Measurements from ENCODE around the gene SREBF1. TPM values are rescaled to one million over a fixed set of nuclear protein-coding genes. Genes with fewer than 3 reads are reported as not detected.

SREBF1 gene
- total and polyA plus RNA-seq, 2 of the 8 experiments (the other 6 are each of a cell fraction or from before 2014, with no cell fraction given): 28.6 to 70.8 TPM

- H2AFZ ChIP-seq (ENCODE audit: low read length): no peak overlapping the region
- TF ChIP-seq EP300 (IDR thresholded peaks at IDR 0.05; ENCODE audit: borderline replicate concordance in 1 of 2, low read depth in 2 of 2, low read length in 2 of 2) (no peak), MAFK (IDR thresholded peaks at IDR 0.05; ENCODE audit: low read depth, low read length) (no peak), EGR1 (IDR thresholded peaks at IDR 0.05; ENCODE audit: borderline replicate concordance, low read depth, low read length) (no peak), CHD1 (IDR thresholded peaks at IDR 0.05; ENCODE audit: low read depth, low read length) (no peak), KDM4A (IDR thresholded peaks at IDR 0.05; ENCODE audit: low read depth, low read length, severe bottlenecking) (no peak), NRF1 (IDR thresholded peaks at IDR 0.05; ENCODE audit: low read depth, low read length) (no peak), SIX5 (IDR thresholded peaks at IDR 0.05; ENCODE audit: low read depth, low read length) (no peak), SRF (IDR thresholded peaks at IDR 0.05; ENCODE audit: low read depth, low read length) (no peak), POU5F1 (IDR thresholded peaks at IDR 0.05; ENCODE audit: low read depth, low read length) (no peak), KDM1A (IDR thresholded peaks at IDR 0.05; ENCODE audit: borderline replicate concordance, low read length) (no peak), TEAD4 (IDR thresholded peaks at IDR 0.05; ENCODE audit: low read depth, low read length) (no peak), SP2 (IDR thresholded peaks at IDR 0.05; ENCODE audit: low read length) (no peak), TAF1 (IDR thresholded peaks at IDR 0.05; ENCODE audit: low read depth, low read length) (no peak)
- TF ChIP-seq, protein P1, sequence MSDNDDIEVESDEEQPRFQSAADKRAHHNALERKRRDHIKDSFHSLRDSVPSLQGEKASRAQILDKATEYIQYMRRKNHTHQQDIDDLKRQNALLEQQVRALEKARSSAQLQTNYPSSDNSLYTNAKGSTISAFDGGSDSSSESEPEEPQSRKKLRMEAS (IDR thresholded peaks at IDR 0.05): no peak
Measured at GRCh38 chr17:17880577-17881196, 43.9 kb upstream of the SREBF1 start.

More at GRCh38 chr17:17880577-17881196, 43.9 kb upstream of the SREBF1 start:
- H3K36me3 ChIP-seq (ENCODE audit: control insufficient read depth in 2 of 4, insufficient read depth in 4 of 4, low read length in 3 of 4): no peaks in the 10 kb centered on the region
- no peak for DNase-seq (ENCODE audit: low read depth in 1 of 2, low spot score in 2 of 2)
- ChIA-PET CTCF (ENCODE audit: partially characterized antibody) (interaction anchor here (1.0 to 22.5 kb wide), 6 partner anchors 8 to 69 kb away, joined by 3 to 404 read pairs (median 8); no protein-coding TSS in a partner anchor), POLR2A (ENCODE audit: partially characterized antibody) (interaction anchor here (1.3 kb wide), 1 partner anchor 45 kb away, joined by 5 read pairs; no protein-coding TSS in a partner anchor)
- H4K91ac ChIP-seq (replicated peaks; ENCODE audit: insufficient read length, low read length): no peak overlapping the region
- no peak overlapping the region for H3K4ac ChIP-seq (replicated peaks; ENCODE audit: insufficient read length, low read depth, low read length)
- H3K27me3 ChIP-seq (replicated peaks in 1 of 4; ENCODE audit: control insufficient read depth in 3 of 4, extremely low read depth in 1 of 4, insufficient read depth in 3 of 4, low read length in 3 of 4): no peaks in the 10 kb centered on the region; a peak in 1 of 7 replicates
- no peak overlapping the region for H3K14ac ChIP-seq (ENCODE audit: insufficient read length)
- H3K56ac ChIP-seq (replicated peaks; ENCODE audit: insufficient read length, low read depth, low read length): no peak overlapping the region
- no peaks in the 10 kb centered on the region for H3K79me1 ChIP-seq (ENCODE audit: low read depth, low read length)
- H3K18ac ChIP-seq (ENCODE audit: extremely low read depth, low read length): no peak overlapping the region
- no peak overlapping the region for H2BK5ac ChIP-seq (ENCODE audit: low read depth, low read length)
- peaks cover 20 to 41% (median 29%) of the 10 kb centered on the region in 4 experiments for H3K4me1 ChIP-seq (replicated peaks in 1 of 4; ENCODE audit: control insufficient read depth in 3 of 4, insufficient read depth in 4 of 4, low read length in 3 of 4)
- no peak overlapping the region for H4K5ac ChIP-seq (ENCODE audit: insufficient read length, low read depth, low read length)
- no peak overlapping the region for H3K9ac ChIP-seq (replicated peaks in 1 of 4; ENCODE audit: extremely low read depth in 1 of 4, low read depth in 3 of 4, low read length in 3 of 4)
- H2BK120ac ChIP-seq (replicated peaks; ENCODE audit: low read depth, low read length): no peak overlapping the region
- H3K23me2 ChIP-seq (ENCODE audit: low read depth, low read length): no peaks in the 10 kb centered on the region
- no peaks in the 10 kb centered on the region for H3K9me3 ChIP-seq (ENCODE audit: insufficient read depth in 2 of 2, low read depth in 1 of 2, low read length in 1 of 2)
- H4K8ac ChIP-seq (ENCODE audit: extremely low read depth, insufficient read depth, low read length): no peak overlapping the region; the same call in 1 of the 2 replicates
- no peak overlapping the region for H3K27ac ChIP-seq (ENCODE audit: low read depth, low read length)
- H3K4me3 ChIP-seq (ENCODE audit: extremely low read depth in 1 of 4, insufficient read depth in 2 of 4, low read depth in 3 of 4, low read length in 4 of 4): no peak overlapping the region
- no peak for FAIRE-seq
- H3K79me2 ChIP-seq (ENCODE audit: control insufficient read depth in 1 of 2, insufficient read depth in 2 of 2, low read length in 2 of 2): no peaks in the 10 kb centered on the region
- no peak overlapping the region for H3K4me2 ChIP-seq (ENCODE audit: insufficient read depth in 1 of 2, low read depth in 2 of 2, low read length in 2 of 2)
- H2AK5ac ChIP-seq (ENCODE audit: low read depth, low read length): no peak overlapping the region
- H3K23ac ChIP-seq (ENCODE audit: insufficient read length): no peak overlapping the region
- H2BK15ac ChIP-seq (ENCODE audit: low read length): peak overlapping the region; percentile 53; the same call in 1 of the 2 replicates
- H4K20me1 ChIP-seq (replicated peaks in 1 of 2; ENCODE audit: control insufficient read depth in 1 of 2, insufficient read depth in 2 of 2, low read length in 2 of 2): no peaks in the 10 kb centered on the region
- no peak overlapping the region for H2BK20ac ChIP-seq (ENCODE audit: low read length)
- H2BK12ac ChIP-seq (ENCODE audit: low read depth, low read length): no peak overlapping the region
- 90% methylated on average over 8 of the region's 8 CpGs; no CpG with 5 or more reads in 1 of the 2 experiments for WGBS, 2 experiments (ENCODE audit: extremely low coverage in 1 of 2, insufficient coverage in 1 of 2, insufficient read length in 1 of 2, insufficient replicate concordance in 2 of 2, low coverage in 1 of 2, low lambda C conversion rate in 2 of 2, missing lambda C conversion rate in 1 of 2)
